ENCODE results near the gene CELF2.

Gene CELF2

GRCh38 chr10:11025978-11026377 is 8.3 kb downstream of the CELF2 start:
- H3K9ac ChIP-seq (ENCODE audit: low read length) = no peak overlapping the region
- no peak overlapping the region for H3K4me3 ChIP-seq (ENCODE audit: low read depth in 1 of 2, low read length in 2 of 2)
- no peaks in the 10 kb centered on the region for H3K9me3 ChIP-seq (ENCODE audit: low read length)
- no peak overlapping the region for H3K27ac ChIP-seq (ENCODE audit: low read depth, low read length)
- no peaks in the 10 kb centered on the region for H3K4me1 ChIP-seq (ENCODE audit: insufficient read depth, low read length)
- H3K36me3 ChIP-seq (ENCODE audit: insufficient read depth, low read length) = no peaks in the 10 kb centered on the region
- H3K27me3 ChIP-seq (ENCODE audit: control insufficient read depth in 1 of 2, insufficient read depth in 2 of 2, low read length in 2 of 2) = no peaks in the 10 kb centered on the region

GRCh38 chr10:11026773-11027172 is 9.1 kb downstream of the CELF2 start:
- Histone ChIP-seq H3K27ac (ENCODE audit: low read depth, low read length) (no peak overlapping the region), H3K4me3 (ENCODE audit: low read depth in 1 of 2, low read length in 2 of 2) (no peak overlapping the region), H3K9me3 (ENCODE audit: low read length) (no peaks in the 10 kb centered on the region), H3K4me1 (ENCODE audit: insufficient read depth, low read length) (no peaks in the 10 kb centered on the region), H3K27me3 (ENCODE audit: control insufficient read depth in 1 of 2, insufficient read depth in 2 of 2, low read length in 2 of 2) (no peaks in the 10 kb centered on the region), H3K9ac (ENCODE audit: low read length) (no peak overlapping the region), H3K36me3 (ENCODE audit: insufficient read depth, low read length) (no peaks in the 10 kb centered on the region)

DNA sequence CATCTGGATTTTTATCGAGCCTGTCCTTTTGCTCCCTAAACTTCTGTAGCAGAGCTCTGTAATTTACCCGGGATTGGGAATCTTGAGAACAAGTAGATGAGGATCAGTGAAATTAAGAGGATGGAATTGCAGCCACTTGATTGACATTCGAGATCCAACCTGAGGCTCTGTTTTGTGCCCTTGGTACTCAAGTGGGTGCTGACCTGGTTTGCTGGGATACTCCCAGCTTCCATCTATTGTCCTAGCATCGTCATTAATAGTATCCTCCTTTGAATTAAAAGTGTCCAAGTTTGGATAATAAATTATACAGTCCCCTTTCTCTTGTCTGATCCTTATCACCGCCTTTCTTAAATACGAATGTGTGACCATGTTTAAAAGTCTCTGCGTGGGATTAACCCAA is 17.1 kb downstream of the CELF2 start:
- no peak overlapping the region for H3K27ac ChIP-seq (ENCODE audit: low read depth, low read length)

DNA sequence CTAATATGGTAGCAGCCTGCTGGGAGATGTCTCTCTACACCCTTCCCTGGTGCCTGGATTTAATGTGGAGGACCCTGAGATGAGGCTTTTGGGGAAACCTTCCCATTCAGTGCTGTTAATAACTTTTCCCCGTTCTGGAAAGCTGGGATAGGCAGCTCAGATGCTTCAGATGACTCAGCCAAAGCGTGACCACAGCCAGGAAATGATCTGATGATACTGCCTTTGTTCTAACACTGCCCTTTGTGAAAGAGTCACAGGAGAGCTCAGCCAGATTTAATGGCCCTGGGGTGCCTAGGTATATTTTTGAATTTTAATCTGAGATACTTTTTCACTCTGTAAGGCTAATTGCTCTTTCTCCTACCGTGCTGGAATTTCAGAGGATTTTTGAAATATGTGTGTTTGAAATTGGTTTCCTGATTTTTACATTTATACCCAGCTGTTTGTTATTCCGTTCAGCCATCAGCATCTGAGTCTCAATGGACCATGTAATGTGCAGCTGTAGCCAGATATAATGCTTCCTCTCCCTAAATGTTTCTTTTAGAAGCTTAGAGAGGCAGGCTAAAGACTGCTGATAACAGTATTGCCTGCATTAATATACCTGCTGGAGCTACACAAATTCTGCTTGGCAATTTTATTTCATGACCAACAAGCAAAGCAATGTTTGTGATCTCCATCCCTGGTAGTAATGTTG is 17.8 kb downstream of the CELF2 start:
- Histone ChIP-seq H3K4me3 (ENCODE audit: low read depth in 1 of 2, low read length in 2 of 2) (no peak overlapping the region), H3K4me1 (ENCODE audit: insufficient read depth, low read length) (peaks cover 14% of the 10 kb centered on the region), H3K27ac (ENCODE audit: low read depth, low read length) (no peak overlapping the region), H3K9ac (ENCODE audit: low read length) (no peak overlapping the region), H3K27me3 (ENCODE audit: control insufficient read depth in 1 of 2, insufficient read depth in 2 of 2, low read length in 2 of 2) (no peaks in the 10 kb centered on the region), H3K9me3 (ENCODE audit: low read length) (no peaks in the 10 kb centered on the region), H3K36me3 (ENCODE audit: insufficient read depth, low read length) (no peaks in the 10 kb centered on the region)

More for the DNA sequence above, 17.1 kb downstream of the CELF2 start:
- Histone ChIP-seq H3K27me3 (ENCODE audit: control insufficient read depth in 1 of 2, insufficient read depth in 2 of 2, low read length in 2 of 2) (no peaks in the 10 kb centered on the region), H3K4me3 (ENCODE audit: low read depth in 1 of 2, low read length in 2 of 2) (no peak overlapping the region), H3K4me1 (ENCODE audit: insufficient read depth, low read length) (peaks cover 14% of the 10 kb centered on the region), H3K9ac (ENCODE audit: low read length) (no peak overlapping the region), H3K9me3 (ENCODE audit: low read length) (no peaks in the 10 kb centered on the region), H3K36me3 (ENCODE audit: insufficient read depth, low read length) (no peaks in the 10 kb centered on the region)

DNA sequence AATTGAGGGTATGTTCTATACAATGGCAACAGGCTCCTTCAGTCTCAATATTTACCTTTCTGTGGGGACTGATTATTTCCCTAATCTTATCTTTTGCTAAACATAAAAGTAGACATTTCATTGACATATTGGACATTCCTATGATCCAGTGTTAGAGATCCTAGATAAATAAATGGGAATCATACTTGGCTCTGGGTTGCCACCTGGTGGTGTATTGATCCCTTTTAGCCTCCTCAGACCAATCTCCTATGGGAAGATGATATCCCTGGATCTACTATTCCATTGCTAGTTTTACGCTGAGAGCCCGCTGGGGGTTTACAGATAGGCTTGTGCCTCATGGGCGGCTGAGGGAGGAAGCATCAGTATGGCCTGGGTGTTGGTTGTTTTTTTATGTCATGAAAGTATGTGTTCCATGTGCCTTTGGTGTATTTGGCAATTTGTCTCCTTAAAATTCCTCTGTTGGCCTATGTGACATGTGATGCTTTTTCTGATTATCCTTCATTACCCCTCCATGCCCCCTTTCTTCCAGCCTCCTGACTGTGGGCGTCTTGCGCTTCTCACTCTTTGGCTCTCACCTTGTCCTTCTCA is 18.8 kb downstream of the CELF2 start:
- no peaks in the 10 kb centered on the region for H3K9me3 ChIP-seq (ENCODE audit: low read length)
- H3K4me1 ChIP-seq (ENCODE audit: insufficient read depth, low read length) = peaks cover 14% of the 10 kb centered on the region
- H3K36me3 ChIP-seq (ENCODE audit: insufficient read depth, low read length) = no peaks in the 10 kb centered on the region
- H3K9ac ChIP-seq (ENCODE audit: low read length) = no peak overlapping the region
- H3K27ac ChIP-seq (ENCODE audit: low read depth, low read length) = no peak overlapping the region
- no peaks in the 10 kb centered on the region for H3K27me3 ChIP-seq (ENCODE audit: control insufficient read depth in 1 of 2, insufficient read depth in 2 of 2, low read length in 2 of 2)
- no peak overlapping the region for H3K4me3 ChIP-seq (ENCODE audit: low read depth in 1 of 2, low read length in 2 of 2)

- Histone ChIP-seq H3K27ac (ENCODE audit: low read depth, low read length) (no peak overlapping the region), H3K4me1 (ENCODE audit: insufficient read depth, low read length) (peaks cover 14% of the 10 kb centered on the region), H3K9ac (ENCODE audit: low read length) (no peak overlapping the region), H3K4me3 (ENCODE audit: low read depth in 1 of 2, low read length in 2 of 2) (no peak overlapping the region), H3K36me3 (ENCODE audit: insufficient read depth, low read length) (no peaks in the 10 kb centered on the region), H3K27me3 (ENCODE audit: control insufficient read depth in 1 of 2, insufficient read depth in 2 of 2, low read length in 2 of 2) (no peaks in the 10 kb centered on the region), H3K9me3 (ENCODE audit: low read length) (no peaks in the 10 kb centered on the region)
Observed at GRCh38 chr10:11037991-11038390, 20.3 kb downstream of the CELF2 start.

DNA sequence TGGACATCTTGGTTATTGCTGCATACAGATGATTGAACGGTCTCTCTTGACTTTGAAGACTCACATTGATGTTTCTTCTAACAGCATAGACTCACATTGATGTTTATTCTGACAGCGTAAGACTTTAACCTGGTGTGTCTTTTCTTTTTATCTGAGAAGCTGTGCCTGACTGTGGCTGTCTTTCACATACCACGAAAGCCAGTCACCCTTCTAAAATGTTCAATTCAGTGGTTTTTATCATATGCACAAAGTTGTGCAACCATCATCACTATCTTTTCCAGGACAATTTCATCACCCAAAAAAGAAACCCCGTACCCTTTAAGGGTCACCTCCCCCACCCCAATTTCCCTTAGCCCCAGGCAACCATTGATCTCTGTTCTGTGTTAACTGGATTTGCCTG is 24.7 kb downstream of the CELF2 start:
- H3K9me3 ChIP-seq (ENCODE audit: low read length) = no peaks in the 10 kb centered on the region
- no peak overlapping the region for H3K4me3 ChIP-seq (ENCODE audit: low read depth in 1 of 2, low read length in 2 of 2)
- no peaks in the 10 kb centered on the region for H3K36me3 ChIP-seq (ENCODE audit: insufficient read depth, low read length)
- H3K27ac ChIP-seq (ENCODE audit: low read depth, low read length) = no peak overlapping the region
- no peak overlapping the region for H3K9ac ChIP-seq (ENCODE audit: low read length)
- peaks cover 14% of the 10 kb centered on the region for H3K4me1 ChIP-seq (ENCODE audit: insufficient read depth, low read length)
- no peaks in the 10 kb centered on the region for H3K27me3 ChIP-seq (ENCODE audit: control insufficient read depth in 1 of 2, insufficient read depth in 2 of 2, low read length in 2 of 2)

DNA sequence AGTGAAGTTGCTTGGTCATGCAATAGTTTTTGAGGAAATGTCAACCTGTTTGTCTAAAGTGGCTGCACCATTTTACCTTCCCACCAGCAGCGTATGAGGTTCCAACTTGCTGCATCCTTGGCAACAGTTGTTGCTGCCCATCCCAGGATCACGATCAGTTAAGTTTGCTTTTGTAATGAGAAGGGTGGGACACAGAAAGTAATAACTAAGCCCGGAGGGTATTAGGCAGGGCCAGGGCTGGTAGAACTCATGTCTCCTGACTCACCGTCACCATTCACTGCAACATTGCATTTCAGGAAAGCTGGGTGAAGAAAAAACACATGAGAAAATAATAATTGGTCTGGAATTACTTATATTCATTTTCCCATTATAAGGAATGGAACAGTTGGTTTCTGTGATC is 25.4 kb downstream of the CELF2 start:
- Histone ChIP-seq H3K4me1 (ENCODE audit: insufficient read depth, low read length) (peaks cover 15% of the 10 kb centered on the region), H3K27ac (ENCODE audit: low read depth, low read length) (no peak overlapping the region), H3K27me3 (ENCODE audit: control insufficient read depth in 1 of 2, insufficient read depth in 2 of 2, low read length in 2 of 2) (no peaks in the 10 kb centered on the region), H3K4me3 (ENCODE audit: low read depth in 1 of 2, low read length in 2 of 2) (no peak overlapping the region), H3K36me3 (ENCODE audit: insufficient read depth, low read length) (no peaks in the 10 kb centered on the region), H3K9ac (ENCODE audit: low read length) (no peak overlapping the region), H3K9me3 (ENCODE audit: low read length) (no peaks in the 10 kb centered on the region)

- no peak overlapping the region for H3K4me3 ChIP-seq (ENCODE audit: low read depth in 1 of 2, low read length in 2 of 2)
- H3K9ac ChIP-seq (ENCODE audit: low read length) = no peak overlapping the region
- H3K4me1 ChIP-seq (ENCODE audit: insufficient read depth, low read length) = peaks cover 21% of the 10 kb centered on the region
- H3K27me3 ChIP-seq (ENCODE audit: control insufficient read depth in 1 of 2, insufficient read depth in 2 of 2, low read length in 2 of 2) = no peaks in the 10 kb centered on the region
- H3K27ac ChIP-seq (ENCODE audit: low read depth, low read length) = no peak overlapping the region
- H3K9me3 ChIP-seq (ENCODE audit: low read length) = no peaks in the 10 kb centered on the region
- no peaks in the 10 kb centered on the region for H3K36me3 ChIP-seq (ENCODE audit: insufficient read depth, low read length)
Observed at GRCh38 chr10:11043446-11044127, 25.9 kb downstream of the CELF2 start.

- Histone ChIP-seq H3K4me3 (ENCODE audit: low read depth in 1 of 2, low read length in 2 of 2) (no peak overlapping the region), H3K27me3 (ENCODE audit: control insufficient read depth in 1 of 2, insufficient read depth in 2 of 2, low read length in 2 of 2) (no peaks in the 10 kb centered on the region), H3K36me3 (ENCODE audit: insufficient read depth, low read length) (no peaks in the 10 kb centered on the region), H3K9ac (ENCODE audit: low read length) (no peak overlapping the region), H3K4me1 (ENCODE audit: insufficient read depth, low read length) (peaks cover 37% of the 10 kb centered on the region), H3K27ac (ENCODE audit: low read depth, low read length) (no peak overlapping the region), H3K9me3 (ENCODE audit: low read length) (no peaks in the 10 kb centered on the region)
Observed at GRCh38 chr10:11045487-11045886, 27.8 kb downstream of the CELF2 start.

- no peaks in the 10 kb centered on the region for H3K36me3 ChIP-seq (ENCODE audit: insufficient read depth, low read length)
- H3K4me1 ChIP-seq (ENCODE audit: insufficient read depth, low read length) = peaks cover 44% of the 10 kb centered on the region
- H3K9me3 ChIP-seq (ENCODE audit: low read length) = no peaks in the 10 kb centered on the region
- H3K9ac ChIP-seq (ENCODE audit: low read length) = no peak overlapping the region
- H3K27ac ChIP-seq (ENCODE audit: low read depth, low read length) = no peak overlapping the region
- H3K27me3 ChIP-seq (ENCODE audit: control insufficient read depth in 1 of 2, insufficient read depth in 2 of 2, low read length in 2 of 2) = no peaks in the 10 kb centered on the region
- no peak overlapping the region for H3K4me3 ChIP-seq (ENCODE audit: low read depth in 1 of 2, low read length in 2 of 2)
Observed at GRCh38 chr10:11045995-11046775, 28.5 kb downstream of the CELF2 start.
